ENCODE results near the gene SCARB1. TPM values are rescaled to one million over a fixed set of nuclear protein-coding genes. Genes with fewer than 3 reads are reported as not detected.

SCARB1 gene
- total and polyA plus RNA-seq, 9 of the 15 experiments (the other 6 are each of a cell fraction or from before 2014, with no cell fraction given), result 0.56 to 157 (median 52.8) TPM

DNA sequence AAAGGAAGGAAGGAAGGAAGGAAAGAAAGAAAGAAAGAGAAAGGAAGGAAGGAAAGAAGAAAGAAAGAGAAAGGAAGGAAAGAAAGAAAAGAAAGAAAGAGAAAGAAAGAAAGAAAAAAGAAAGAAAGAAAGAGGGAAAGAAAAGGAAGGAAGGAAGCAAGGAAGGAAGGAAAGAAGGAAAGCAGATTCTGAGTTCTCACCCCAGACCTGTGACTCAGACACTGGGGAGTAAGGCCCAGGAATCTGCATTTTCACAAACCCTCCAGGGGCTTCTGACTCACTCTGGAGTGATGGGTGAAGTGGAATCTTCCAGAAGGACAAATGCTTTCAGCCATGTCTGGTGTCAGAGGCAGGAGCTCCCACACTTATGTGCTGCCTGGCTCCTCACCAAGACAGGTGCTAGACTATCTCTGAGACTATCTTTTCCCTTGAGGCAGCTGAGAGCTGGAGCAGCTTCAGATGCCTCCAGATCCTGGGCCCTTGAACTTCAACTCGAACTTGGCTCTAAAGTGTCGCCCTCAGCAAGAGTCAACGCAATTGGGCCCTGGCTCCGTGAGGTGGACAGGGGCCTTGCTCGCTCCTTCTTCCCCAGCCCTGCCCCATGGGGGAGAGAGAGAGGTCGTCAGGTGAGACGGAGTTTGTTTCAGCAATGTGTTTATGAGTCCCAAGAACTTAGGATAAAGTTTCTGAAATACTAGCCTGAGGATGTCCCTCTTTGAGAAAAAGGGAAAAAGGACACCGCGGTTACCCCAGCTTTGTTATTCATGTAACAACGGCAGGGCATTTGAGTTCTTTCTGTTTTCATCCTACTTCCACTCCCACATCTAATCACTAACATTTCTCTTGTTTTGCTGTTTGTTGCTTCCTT is 19.8 kb upstream of the SCARB1 start (continued):
- peak; percentile 68 for TF ChIP-seq CBFA2T3 (IDR thresholded peaks at IDR 0.05)
- peak; percentile 88; the same call in 1 of the 2 replicates for TF ChIP-seq HLTF (IDR thresholded peaks at IDR 0.05)
- TF ChIP-seq HDAC1 (IDR thresholded peaks at IDR 0.05), result peak in 1 of 2 experiments; percentile 53; a peak in 2 of 4 replicates
- no peak for TF ChIP-seq E2F8 (IDR thresholded peaks at IDR 0.05; ENCODE audit: low read depth, partially characterized antibody)
- 0 out of 2 replicates have a peak, but pooled peaks have one; percentile 60 for TF ChIP-seq EGR1 (conservative IDR thresholded peaks at IDR 0.05)
- peak; percentile 58 for TF ChIP-seq ASH1L (IDR thresholded peaks at IDR 0.05; ENCODE audit: borderline replicate concordance, low read depth, partially characterized antibody)
- TF ChIP-seq SNIP1 (IDR thresholded peaks at IDR 0.05; ENCODE audit: low read depth), result no peak
- TF ChIP-seq TEAD4 (IDR thresholded peaks at IDR 0.05; ENCODE audit: low read length), result 0 out of 2 replicates have a peak, but pooled peaks have one; percentile 10
- TF ChIP-seq TEAD4 (CRISPR knock-in tag; IDR thresholded peaks at IDR 0.05; ENCODE audit: borderline replicate concordance), result no peak
- peak; percentile 36; the same call in 1 of the 2 replicates for TF ChIP-seq CBFA2T2 (conservative IDR thresholded peaks at IDR 0.05)
- TF ChIP-seq TFE3 (CRISPR knock-in tag; IDR thresholded peaks at IDR 0.05), result no peak
- TF ChIP-seq, protein P1, sequence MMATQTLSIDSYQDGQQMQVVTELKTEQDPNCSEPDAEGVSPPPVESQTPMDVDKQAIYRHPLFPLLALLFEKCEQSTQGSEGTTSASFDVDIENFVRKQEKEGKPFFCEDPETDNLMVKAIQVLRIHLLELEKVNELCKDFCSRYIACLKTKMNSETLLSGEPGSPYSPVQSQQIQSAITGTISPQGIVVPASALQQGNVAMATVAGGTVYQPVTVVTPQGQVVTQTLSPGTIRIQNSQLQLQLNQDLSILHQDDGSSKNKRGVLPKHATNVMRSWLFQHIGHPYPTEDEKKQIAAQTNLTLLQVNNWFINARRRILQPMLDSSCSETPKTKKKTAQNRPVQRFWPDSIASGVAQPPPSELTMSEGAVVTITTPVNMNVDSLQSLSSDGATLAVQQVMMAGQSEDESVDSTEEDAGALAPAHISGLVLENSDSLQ (IDR thresholded peaks at IDR 0.05), result 0 out of 2 replicates have a peak, but pooled peaks have one; percentile 3
- peak; percentile 51 for TF ChIP-seq MTA2 (IDR thresholded peaks at IDR 0.05; ENCODE audit: low read depth)
- 0 out of 2 replicates have a peak, but pooled peaks have one; percentile 11 for TF ChIP-seq THRB (CRISPR knock-in tag; conservative IDR thresholded peaks at IDR 0.05)
- TF ChIP-seq, protein P2, sequence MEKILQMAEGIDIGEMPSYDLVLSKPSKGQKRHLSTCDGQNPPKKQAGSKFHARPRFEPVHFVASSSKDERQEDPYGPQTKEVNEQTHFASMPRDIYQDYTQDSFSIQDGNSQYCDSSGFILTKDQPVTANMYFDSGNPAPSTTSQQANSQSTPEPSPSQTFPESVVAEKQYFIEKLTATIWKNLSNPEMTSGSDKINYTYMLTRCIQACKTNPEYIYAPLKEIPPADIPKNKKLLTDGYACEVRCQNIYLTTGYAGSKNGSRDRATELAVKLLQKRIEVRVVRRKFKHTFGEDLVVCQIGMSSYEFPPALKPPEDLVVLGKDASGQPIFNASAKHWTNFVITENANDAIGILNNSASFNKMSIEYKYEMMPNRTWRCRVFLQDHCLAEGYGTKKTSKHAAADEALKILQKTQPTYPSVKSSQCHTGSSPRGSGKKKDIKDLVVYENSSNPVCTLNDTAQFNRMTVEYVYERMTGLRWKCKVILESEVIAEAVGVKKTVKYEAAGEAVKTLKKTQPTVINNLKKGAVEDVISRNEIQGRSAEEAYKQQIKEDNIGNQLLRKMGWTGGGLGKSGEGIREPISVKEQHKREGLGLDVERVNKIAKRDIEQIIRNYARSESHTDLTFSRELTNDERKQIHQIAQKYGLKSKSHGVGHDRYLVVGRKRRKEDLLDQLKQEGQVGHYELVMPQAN (IDR thresholded peaks at IDR 0.05; ENCODE audit: borderline replicate concordance), result peak; percentile 64
- TF ChIP-seq, protein P3, sequence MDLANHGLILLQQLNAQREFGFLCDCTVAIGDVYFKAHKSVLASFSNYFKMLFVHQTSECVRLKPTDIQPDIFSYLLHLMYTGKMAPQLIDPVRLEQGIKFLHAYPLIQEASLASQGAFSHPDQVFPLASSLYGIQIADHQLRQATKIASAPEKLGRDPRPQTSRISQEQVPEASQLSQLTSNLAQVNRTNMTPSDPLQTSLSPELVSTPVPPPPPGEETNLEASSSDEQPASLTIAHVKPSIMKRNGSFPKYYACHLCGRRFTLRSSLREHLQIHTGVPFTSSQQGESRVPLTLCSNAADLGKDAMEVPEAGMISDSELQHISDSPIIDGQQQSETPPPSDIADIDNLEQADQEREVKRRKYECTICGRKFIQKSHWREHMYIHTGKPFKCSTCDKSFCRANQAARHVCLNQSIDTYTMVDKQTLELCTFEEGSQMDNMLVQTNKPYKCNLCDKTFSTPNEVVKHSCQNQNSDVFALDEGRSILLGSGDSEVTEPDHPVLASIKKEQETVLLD (IDR thresholded peaks at IDR 0.05), result peak; percentile 85; the same call in 1 of the 2 replicates
- TF ChIP-seq ARID2 (IDR thresholded peaks at IDR 0.05), result peak; percentile 58; the same call in 1 of the 2 replicates
